ENCODE measurements around the gene IL12RB1. TPM values are rescaled to one million over a fixed set of nuclear protein-coding genes. Genes with fewer than 3 reads are reported as not detected.
A peak's percentile ranks its signal among the peaks of the same experiment; 100 is the strongest.

The IL12RB1 gene
- total and polyA plus RNA-seq, 2 of the 13 experiments (the other 11 are each of a cell fraction or from before 2014, with no cell fraction given), result 0.03 to 0.04 TPM

DNA sequence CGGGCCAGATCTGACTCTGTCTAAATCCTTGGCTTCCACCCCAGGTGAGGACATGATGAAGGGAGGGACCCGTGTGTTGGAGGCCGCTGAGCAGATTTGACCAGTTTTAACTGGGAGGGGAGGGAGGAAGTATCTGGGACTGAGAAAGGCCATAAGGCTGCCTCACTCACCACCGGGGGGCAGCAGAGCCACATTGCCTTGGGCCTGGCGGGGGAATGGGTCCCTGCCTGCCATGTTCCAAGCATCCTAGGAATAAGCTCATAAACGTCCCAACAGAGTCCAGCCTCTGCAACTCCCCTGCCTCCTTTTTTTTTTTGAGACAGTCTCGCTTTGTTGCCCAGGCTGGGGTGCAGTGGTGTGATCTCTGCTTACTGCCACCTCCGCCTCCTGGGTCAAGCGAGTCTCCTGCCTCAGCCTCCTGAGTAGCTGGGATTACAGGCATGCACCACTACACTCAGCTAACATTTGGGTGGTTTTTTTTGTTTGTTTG lies 26.3 kb upstream of the IL12RB1 start (continued):
- TF ChIP-seq ZNF747 (CRISPR knock-in tag; IDR thresholded peaks at IDR 0.05; ENCODE audit: borderline replicate concordance), result 0 out of 2 replicates have a peak, but pooled peaks have one; percentile 57
- no peak for TF ChIP-seq ZFYVE20 (CRISPR knock-in tag; IDR thresholded peaks at IDR 0.05; ENCODE audit: borderline replicate concordance, low read depth)
- peak; percentile 39; the same call in 1 of the 2 replicates for TF ChIP-seq THAP11 (CRISPR knock-in tag; IDR thresholded peaks at IDR 0.05)
- 0 out of 2 replicates have a peak, but pooled peaks have one; percentile 45 for TF ChIP-seq MAF1 (CRISPR knock-in tag; IDR thresholded peaks at IDR 0.05; ENCODE audit: borderline replicate concordance)
- TF ChIP-seq ZBTB33 (CRISPR knock-in tag; IDR thresholded peaks at IDR 0.05), result peak; percentile 67; the same call in 1 of the 2 replicates
- no peak for TF ChIP-seq ZNF674 (CRISPR knock-in tag; IDR thresholded peaks at IDR 0.05; ENCODE audit: low read depth)
- peak; percentile 27; the same call in 1 of the 2 replicates for TF ChIP-seq ZNF143 (CRISPR knock-in tag; IDR thresholded peaks at IDR 0.05)
- TF ChIP-seq KDM6A (CRISPR knock-in tag; IDR thresholded peaks at IDR 0.05; ENCODE audit: low read depth), result no peak
- TF ChIP-seq GTF3A (CRISPR knock-in tag; conservative IDR thresholded peaks at IDR 0.05), result no peak
- 0 out of 2 replicates have a peak, but pooled peaks have one; percentile 25 for TF ChIP-seq ZNF567 (CRISPR knock-in tag; IDR thresholded peaks at IDR 0.05; ENCODE audit: borderline replicate concordance)
- TF ChIP-seq HOXA3 (CRISPR knock-in tag; IDR thresholded peaks at IDR 0.05), result peak; percentile 60; the same call in 1 of the 2 replicates
- TF ChIP-seq, protein P1, sequence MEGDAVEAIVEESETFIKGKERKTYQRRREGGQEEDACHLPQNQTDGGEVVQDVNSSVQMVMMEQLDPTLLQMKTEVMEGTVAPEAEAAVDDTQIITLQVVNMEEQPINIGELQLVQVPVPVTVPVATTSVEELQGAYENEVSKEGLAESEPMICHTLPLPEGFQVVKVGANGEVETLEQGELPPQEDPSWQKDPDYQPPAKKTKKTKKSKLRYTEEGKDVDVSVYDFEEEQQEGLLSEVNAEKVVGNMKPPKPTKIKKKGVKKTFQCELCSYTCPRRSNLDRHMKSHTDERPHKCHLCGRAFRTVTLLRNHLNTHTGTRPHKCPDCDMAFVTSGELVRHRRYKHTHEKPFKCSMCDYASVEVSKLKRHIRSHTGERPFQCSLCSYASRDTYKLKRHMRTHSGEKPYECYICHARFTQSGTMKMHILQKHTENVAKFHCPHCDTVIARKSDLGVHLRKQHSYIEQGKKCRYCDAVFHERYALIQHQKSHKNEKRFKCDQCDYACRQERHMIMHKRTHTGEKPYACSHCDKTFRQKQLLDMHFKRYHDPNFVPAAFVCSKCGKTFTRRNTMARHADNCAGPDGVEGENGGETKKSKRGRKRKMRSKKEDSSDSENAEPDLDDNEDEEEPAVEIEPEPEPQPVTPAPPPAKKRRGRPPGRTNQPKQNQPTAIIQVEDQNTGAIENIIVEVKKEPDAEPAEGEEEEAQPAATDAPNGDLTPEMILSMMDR (CRISPR knock-in tag; IDR thresholded peaks at IDR 0.05), result peak; percentile 97
- peak; percentile 47 for TF ChIP-seq ZNF407 (CRISPR knock-in tag; IDR thresholded peaks at IDR 0.05; ENCODE audit: not compliant biosample characterization)
- no peak for TF ChIP-seq MTA3 (CRISPR knock-in tag; IDR thresholded peaks at IDR 0.05)
- TF ChIP-seq ZNF34 (CRISPR knock-in tag; IDR thresholded peaks at IDR 0.05; ENCODE audit: borderline replicate concordance), result no peak
- TF ChIP-seq STAG1 (CRISPR knock-in tag; IDR thresholded peaks at IDR 0.05), result peak; percentile 94
- 0 out of 2 replicates have a peak, but pooled peaks have one; percentile 51 for TF ChIP-seq ZNF550 (CRISPR knock-in tag; IDR thresholded peaks at IDR 0.05; ENCODE audit: borderline replicate concordance)
- 0 out of 2 replicates have a peak, but pooled peaks have one; percentile 54 for TF ChIP-seq SIN3B (IDR thresholded peaks at IDR 0.05; ENCODE audit: low read length)
- no peak for TF ChIP-seq ZNF264 (CRISPR knock-in tag; IDR thresholded peaks at IDR 0.05)
